RWPE1 (cell line): ENCODE results near the gene CSNK2A1.

Experiments used
- CTCF ChIA-PET: fragments of 350-600 bp; sonication (Branson Sonifier 250); formaldehyde crosslinking; extraction: SDS; loops from one replicate; lab custom pipeline; 2021; lab: Yijun Ruan, JAX
- POLR2A ChIA-PET: fragments of 400-600 bp; formaldehyde crosslinking; extraction: SDS; loops from one replicate; lab custom pipeline; 2020; ENCODE audit warnings: antibody characterized with exemption; ENCODE audit not compliant: low non-redundant PET; lab: Yijun Ruan, JAX
- DNase-seq: peaks from one replicate; pipeline ENCODE4 v3.0.0; 2012; ENCODE audit warnings: low spot score
- H3K27ac ChIP-seq: fragments of 450-650 bp; 2 replicates; pipeline ENCODE4 v1.5.1; 2017
- TF ChIP-seq, protein P1 (sequence below): fragments of 450-650 bp; conservative IDR thresholded peaks from 2 replicates; pipeline ENCODE4 v1.5.1; 2017; ENCODE audit warnings: low read depth, mild to moderate bottlenecking

The CSNK2A1 gene

DNA sequence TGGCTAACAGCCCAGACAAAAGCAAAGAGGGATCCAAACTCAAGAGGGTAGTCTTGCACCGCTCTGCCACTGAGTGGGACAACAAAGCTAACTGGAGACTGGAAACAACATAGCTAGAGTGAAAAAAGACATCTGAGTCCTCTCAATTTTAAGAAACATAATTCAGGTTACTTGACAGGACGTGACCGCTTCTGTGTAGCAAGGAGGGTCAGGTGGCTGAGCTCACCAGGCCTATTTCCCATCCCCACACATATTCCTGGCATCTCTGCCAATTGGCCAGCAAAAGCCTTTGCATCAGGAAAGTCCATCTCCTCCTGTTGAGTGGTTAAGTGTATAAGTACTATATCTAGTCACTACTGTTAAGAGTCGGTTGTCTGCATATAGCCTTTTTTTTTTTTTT is 55.9 kb downstream of the CSNK2A1 start:
- TF ChIP-seq, protein P1, sequence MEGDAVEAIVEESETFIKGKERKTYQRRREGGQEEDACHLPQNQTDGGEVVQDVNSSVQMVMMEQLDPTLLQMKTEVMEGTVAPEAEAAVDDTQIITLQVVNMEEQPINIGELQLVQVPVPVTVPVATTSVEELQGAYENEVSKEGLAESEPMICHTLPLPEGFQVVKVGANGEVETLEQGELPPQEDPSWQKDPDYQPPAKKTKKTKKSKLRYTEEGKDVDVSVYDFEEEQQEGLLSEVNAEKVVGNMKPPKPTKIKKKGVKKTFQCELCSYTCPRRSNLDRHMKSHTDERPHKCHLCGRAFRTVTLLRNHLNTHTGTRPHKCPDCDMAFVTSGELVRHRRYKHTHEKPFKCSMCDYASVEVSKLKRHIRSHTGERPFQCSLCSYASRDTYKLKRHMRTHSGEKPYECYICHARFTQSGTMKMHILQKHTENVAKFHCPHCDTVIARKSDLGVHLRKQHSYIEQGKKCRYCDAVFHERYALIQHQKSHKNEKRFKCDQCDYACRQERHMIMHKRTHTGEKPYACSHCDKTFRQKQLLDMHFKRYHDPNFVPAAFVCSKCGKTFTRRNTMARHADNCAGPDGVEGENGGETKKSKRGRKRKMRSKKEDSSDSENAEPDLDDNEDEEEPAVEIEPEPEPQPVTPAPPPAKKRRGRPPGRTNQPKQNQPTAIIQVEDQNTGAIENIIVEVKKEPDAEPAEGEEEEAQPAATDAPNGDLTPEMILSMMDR = no peak
- ChIA-PET POLR2A (no interaction called here), CTCF (no interaction called here)
- no peak overlapping the region for H3K27ac ChIP-seq
- no peak for DNase-seq

DNA sequence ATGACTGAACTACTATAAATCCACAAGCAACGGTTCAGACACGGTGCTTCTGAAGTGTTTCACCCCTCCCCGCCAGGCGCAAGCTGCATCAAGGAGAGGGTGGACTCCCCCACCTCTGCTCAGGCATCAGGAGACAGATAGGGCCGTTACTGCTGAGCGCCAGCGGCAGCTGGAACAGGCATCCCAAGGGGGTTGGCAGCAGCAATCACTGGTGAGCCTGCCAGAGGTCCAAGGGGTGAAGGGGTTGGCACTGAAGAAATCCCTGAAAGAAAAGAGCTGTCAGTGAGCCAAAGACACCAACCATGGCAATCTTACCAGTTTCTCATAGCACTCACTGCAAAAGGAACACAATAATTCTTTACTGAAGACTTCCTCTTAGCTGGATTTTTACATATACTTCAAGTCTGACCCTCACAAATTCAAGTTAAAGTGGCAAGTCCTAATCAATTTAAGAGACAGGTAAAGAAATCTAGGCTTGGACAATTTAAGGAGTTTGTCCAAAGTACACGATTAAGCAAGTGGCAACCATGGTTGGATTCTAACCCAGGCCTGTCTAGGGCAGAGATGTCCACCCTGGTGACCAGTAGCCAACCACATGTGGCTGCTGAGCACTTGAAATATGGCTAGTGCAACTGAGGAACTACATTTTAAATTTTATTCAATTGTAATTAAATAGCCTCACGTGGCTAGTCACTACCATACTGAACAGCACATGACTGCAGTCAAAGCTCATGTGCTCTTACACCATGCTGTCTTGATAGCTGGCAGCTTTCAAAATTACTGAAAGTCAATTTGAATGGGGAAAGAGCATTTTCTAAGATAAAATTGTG is 59.6 kb downstream of the CSNK2A1 start:
- TF ChIP-seq, protein P1 = no peak
- no peak overlapping the region for H3K27ac ChIP-seq
- no peak for DNase-seq
- CTCF ChIA-PET = no interaction called here
- POLR2A ChIA-PET = no interaction called here

DNA sequence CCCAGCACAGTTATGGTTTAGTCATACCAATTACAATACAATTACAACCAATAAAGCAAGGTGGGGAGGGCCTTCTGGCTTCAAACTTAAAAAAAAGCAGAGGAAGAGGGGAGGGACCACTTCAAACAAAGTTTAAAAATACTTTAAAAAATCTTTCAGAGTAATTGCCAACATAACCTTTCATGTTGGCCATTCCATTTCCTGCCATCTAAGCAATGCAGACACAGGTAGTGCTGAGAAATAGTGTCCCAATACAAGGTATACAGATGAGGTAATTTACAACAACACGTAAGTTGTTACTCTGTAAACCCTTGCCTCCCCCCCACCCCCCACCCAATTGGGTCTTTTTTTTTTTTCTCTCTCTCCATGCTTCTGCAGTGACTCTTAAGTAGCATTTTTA is 62.4 kb downstream of the CSNK2A1 start:
- TF ChIP-seq, protein P1 = no peak
- ChIA-PET POLR2A (no interaction called here), CTCF (interaction anchor here (1.8 kb wide), 1 partner anchor 127 kb away, joined by 4 read pairs; no protein-coding TSS in a partner anchor)
- no peak overlapping the region for H3K27ac ChIP-seq
- DNase-seq = no peak

DNA sequence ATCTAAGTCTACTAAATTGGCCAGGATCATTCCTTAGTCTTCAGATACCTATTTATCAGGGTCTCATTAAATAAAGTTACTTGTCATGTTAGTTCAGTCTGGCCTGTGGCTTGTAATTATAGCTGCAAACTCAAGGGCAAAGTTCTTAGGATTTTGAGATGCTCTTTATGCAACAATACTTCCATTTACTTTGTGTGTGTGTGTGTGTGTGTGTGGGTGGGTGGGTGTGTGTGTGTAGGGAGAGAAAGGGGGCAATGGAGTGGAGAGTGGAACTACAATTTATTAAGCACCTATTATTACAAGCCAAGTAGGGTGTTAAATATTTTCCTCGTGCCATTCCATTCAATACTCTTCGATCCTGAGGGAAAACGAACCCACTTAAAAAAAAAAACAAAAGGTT is 63.5 kb downstream of the CSNK2A1 start:
- no peak for DNase-seq
- ChIA-PET POLR2A (no interaction called here), CTCF (no interaction called here)
- H3K27ac ChIP-seq = no peak overlapping the region
- TF ChIP-seq, protein P1 = no peak

DNA sequence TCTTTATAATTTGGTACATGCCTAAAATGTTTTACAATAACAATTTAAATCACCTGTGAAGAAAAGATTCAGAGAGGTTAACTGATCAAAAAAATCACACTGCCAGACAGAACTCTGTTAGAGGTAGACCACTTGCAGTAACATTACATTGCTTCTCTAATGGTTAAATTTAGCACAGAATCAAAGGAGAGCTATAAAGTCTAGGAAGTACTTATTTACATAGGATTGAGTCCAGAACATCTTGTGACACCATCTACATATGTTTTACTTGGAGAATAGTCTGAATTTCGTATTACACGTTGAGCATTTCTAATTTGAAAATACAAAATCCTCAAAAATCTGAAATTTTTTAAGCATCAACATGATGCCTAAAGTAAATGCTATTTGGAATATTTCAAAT is 64.1 kb downstream of the CSNK2A1 start:
- TF ChIP-seq, protein P1 = no peak
- ChIA-PET CTCF (interaction anchor here (1.2 kb wide), 1 partner anchor 260 kb away, joined by 5 read pairs; no protein-coding TSS in a partner anchor), POLR2A (no interaction called here)
- DNase-seq = no peak
- H3K27ac ChIP-seq = no peak overlapping the region

DNA sequence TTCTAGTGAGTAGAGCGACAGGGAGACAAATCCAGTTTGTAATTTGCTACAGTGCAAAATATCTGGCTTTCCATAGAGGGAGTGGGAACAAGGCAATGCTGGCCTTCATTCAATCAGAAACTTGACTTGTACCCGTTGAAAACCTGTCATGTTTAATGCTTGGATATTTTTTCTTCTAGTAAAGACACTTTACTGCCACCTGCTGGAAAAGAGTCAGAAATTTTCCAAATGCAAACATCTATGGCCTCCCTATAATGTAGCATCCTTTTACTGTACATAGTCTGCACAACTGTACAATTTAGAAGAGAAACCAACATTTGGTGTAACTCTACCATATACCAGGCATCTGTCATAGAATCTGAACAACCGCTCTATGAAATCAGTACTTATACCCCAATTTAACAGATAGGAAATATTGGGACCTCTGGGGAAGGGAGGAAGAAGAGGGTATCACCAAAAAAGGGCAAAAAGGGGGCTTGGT is 64.6 kb downstream of the CSNK2A1 start:
- TF ChIP-seq, protein P1 = peak; percentile 80
- DNase-seq = peak; percentile 57
- H3K27ac ChIP-seq = peak overlapping the region; percentile 49
- CTCF ChIA-PET = interaction anchor here (0.6 to 1.2 kb wide), 5 partner anchors 24 to 260 kb away, joined by 3 to 5 read pairs (median 3); no protein-coding TSS in a partner anchor
- POLR2A ChIA-PET = no interaction called here
